ENCODE results near the gene ZNF431.
A peak's percentile ranks its signal among the peaks of the same experiment; 100 is the strongest.
"Not testable (repeated sequence)": the region's sequence is repeated elsewhere in the genome, so short reads cannot be mapped to it uniquely, and the experiment has no call there.

ZNF431 gene

DNA sequence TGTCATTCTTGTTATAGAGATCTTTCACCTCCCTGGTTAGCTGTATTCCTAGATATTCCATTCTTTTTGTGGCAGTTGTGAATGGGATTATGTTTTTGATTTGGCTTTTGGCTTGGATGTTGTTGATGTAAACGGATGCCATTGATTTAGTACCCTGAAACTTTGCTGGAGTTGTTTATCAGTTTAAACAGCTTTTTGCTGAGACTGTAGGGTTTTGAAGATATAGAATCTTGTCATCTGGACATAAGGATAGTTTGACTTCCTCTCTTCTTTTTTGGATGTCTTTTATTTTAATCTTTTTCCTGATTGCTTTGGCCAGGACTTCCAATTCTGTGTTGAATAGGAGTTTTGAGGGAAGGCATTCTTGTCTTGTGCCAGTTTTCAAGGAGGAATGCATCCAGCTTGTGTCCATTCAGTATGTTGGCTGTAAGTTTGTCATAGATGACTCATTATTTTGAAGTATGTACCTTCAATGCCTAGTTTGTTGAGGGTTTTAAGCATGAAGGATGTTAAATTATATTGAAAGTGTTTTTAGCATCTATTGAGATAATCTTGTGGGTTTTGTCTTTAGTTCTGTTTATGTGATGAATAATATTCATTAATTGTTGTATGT is 16.8 kb downstream of the ZNF431 start:
- peaks cover 6% of the 10 kb centered on the region for H3K36me3 Mint-ChIP-seq (ENCODE audit: insufficient read depth)
- peaks cover 21 to 50% of the 10 kb centered on the region in 2 donors for H3K4me1 Mint-ChIP-seq (ENCODE audit: low read depth in 2 of 2)
- DNase-seq (no peak), ATAC-seq (replicated peaks) (no peak)
- no peaks in the 10 kb centered on the region for H3K9me3 Mint-ChIP-seq
- H3K27ac Mint-ChIP-seq, result peak overlapping the region; percentile 57 to 67
- peak overlapping the region in 1 of 2 donors; percentile 41 for H3K4me3 Mint-ChIP-seq
- no peaks in the 10 kb centered on the region for H3K27me3 Mint-ChIP-seq

DNA sequence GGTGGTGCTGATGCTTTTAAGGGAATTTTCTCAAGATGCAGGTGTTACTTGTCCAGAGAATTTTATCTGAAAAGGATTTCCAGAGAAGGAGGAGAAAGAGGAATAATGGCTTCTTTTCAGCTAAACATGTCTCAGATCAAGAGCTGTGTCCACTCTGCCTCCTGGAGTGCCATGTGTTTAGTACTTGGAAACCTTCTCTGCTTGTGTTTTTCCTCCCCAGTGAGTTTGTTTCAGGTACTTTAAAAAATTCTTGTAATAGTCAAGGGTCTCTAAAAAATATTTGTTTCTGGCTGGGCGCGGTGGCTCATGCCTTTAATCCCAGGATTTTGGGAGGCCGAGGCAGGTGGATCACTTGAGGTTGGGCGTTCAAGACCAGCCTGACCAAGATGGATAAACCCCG is 22.7 kb downstream of the ZNF431 start:
- H3K9me3 Mint-ChIP-seq, result no peaks in the 10 kb centered on the region
- no peak for ATAC-seq (replicated peaks)
- no peak overlapping the region for H3K4me3 Mint-ChIP-seq
- no peak for DNase-seq
- peaks cover 36% of the 10 kb centered on the region for H3K36me3 Mint-ChIP-seq (ENCODE audit: insufficient read depth)
- H3K4me1 Mint-ChIP-seq (ENCODE audit: low read depth in 2 of 2), result peaks cover 5 to 17% of the 10 kb centered on the region in 2 donors
- H3K27ac Mint-ChIP-seq, result peak overlapping the region in 1 of 2 donors; percentile 53
- no peaks in the 10 kb centered on the region for H3K27me3 Mint-ChIP-seq

GRCh38 chr19:21166436-21166835 is 24.6 kb downstream of the ZNF431 start:
- Mint-ChIP-seq H3K4me1 (ENCODE audit: low read depth in 2 of 2) (peaks cover 5 to 6% of the 10 kb centered on the region in 2 donors), H3K27me3 (no peaks in the 10 kb centered on the region), H3K36me3 (ENCODE audit: insufficient read depth) (peaks cover 46% of the 10 kb centered on the region), H3K4me3 (no peak overlapping the region), H3K9me3 (no peaks in the 10 kb centered on the region), H3K27ac (no peak overlapping the region)
- no peak for DNase-seq
- ATAC-seq (replicated peaks), result no peak

GRCh38 chr19:21197590-21198295 is 55.9 kb downstream of the ZNF431 start:
- no peak for ATAC-seq (replicated peaks)
- Mint-ChIP-seq H3K27ac (no peak overlapping the region), H3K27me3 (peaks cover 0 to 2% of the 10 kb centered on the region in 2 donors), H3K4me1 (ENCODE audit: low read depth in 2 of 2) (no peaks in the 10 kb centered on the region), H3K36me3 (ENCODE audit: insufficient read depth) (no peaks in the 10 kb centered on the region), H3K4me3 (no peak overlapping the region), H3K9me3 (no peaks in the 10 kb centered on the region)
- no peak for DNase-seq

DNA sequence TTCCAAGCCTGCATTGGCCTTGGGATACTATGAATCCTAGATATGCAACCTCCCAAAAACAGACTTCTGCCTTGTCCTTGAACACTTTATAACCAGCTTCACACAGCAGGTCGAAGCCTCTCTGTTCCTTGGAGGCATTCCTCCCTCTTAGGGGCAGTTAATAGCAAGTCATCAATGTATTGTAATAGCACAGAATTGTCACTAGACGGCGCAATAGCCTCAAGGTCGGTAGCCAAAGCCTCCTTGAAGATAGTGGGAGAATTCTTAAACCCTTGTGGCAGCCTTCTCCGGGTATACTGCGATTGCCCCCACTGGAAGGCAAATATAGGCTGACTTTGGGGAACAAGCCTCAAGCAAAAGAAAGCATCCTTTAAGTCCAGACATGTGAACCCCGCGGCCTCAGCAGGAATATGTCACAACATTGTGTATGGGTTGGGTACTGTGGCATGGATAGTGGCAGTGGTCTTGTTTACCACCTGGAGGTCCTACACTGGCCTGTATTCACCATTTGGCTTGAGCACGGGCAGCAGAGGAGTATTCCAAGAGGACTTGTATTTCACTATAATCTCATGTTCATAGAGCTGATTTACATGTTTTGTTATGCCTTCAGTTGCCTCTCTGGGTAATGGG is 61.1 kb downstream of the ZNF431 start:
- Mint-ChIP-seq H3K4me1 (ENCODE audit: low read depth in 2 of 2) (no peaks in the 10 kb centered on the region), H3K27ac (no peak overlapping the region), H3K36me3 (ENCODE audit: insufficient read depth) (no peaks in the 10 kb centered on the region), H3K9me3 (no peaks in the 10 kb centered on the region), H3K27me3 (peaks cover 32 to 40% of the 10 kb centered on the region in 2 donors), H3K4me3 (no peak overlapping the region)
- DNase-seq, result peak; percentile 24 to 34 (median 27)
- no peak for ATAC-seq (replicated peaks)

GRCh38 chr19:21210037-21210621 is 68.3 kb downstream of the ZNF431 start:
- no peak overlapping the region for H3K4me3 Mint-ChIP-seq
- no peaks in the 10 kb centered on the region for H3K4me1 Mint-ChIP-seq (ENCODE audit: low read depth in 2 of 2)
- H3K27ac Mint-ChIP-seq, result no peak overlapping the region
- H3K36me3 Mint-ChIP-seq (ENCODE audit: insufficient read depth), result no peaks in the 10 kb centered on the region
- H3K9me3 Mint-ChIP-seq, result no peaks in the 10 kb centered on the region
- no peak for ATAC-seq (replicated peaks)
- H3K27me3 Mint-ChIP-seq, result peaks cover 19 to 26% of the 10 kb centered on the region in 2 donors
- DNase-seq, result no peak

DNA sequence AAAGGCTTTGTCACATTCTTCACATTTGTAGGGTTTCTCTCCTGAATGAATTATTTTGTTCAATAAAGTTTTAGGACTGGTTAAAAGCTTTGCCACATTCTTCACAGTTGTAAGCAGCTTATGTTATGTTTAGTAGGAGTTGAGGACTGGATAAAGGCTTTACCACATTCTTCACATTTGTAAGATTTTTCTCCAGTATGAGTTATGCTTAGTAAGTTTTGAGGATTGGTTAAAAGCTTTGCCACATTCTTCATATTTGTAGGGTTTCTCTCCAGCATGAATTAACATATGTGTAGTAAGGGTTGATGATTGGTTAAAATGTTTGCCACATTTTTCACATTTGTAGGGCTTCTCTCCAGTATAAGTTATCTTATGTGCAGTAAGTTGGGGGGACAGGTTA is 79.9 kb downstream of the ZNF431 start:
- ATAC-seq (replicated peaks) (no peak), DNase-seq (no peak)
- no peak overlapping the region for H3K4me3 Mint-ChIP-seq
- no peaks in the 10 kb centered on the region for H3K9me3 Mint-ChIP-seq
- H3K4me1 Mint-ChIP-seq (ENCODE audit: low read depth in 2 of 2), result no peaks in the 10 kb centered on the region
- H3K27me3 Mint-ChIP-seq, result peaks cover 17 to 22% of the 10 kb centered on the region in 2 donors
- H3K27ac Mint-ChIP-seq, result no peak overlapping the region
- H3K36me3 Mint-ChIP-seq (ENCODE audit: insufficient read depth), result no peaks in the 10 kb centered on the region

DNA sequence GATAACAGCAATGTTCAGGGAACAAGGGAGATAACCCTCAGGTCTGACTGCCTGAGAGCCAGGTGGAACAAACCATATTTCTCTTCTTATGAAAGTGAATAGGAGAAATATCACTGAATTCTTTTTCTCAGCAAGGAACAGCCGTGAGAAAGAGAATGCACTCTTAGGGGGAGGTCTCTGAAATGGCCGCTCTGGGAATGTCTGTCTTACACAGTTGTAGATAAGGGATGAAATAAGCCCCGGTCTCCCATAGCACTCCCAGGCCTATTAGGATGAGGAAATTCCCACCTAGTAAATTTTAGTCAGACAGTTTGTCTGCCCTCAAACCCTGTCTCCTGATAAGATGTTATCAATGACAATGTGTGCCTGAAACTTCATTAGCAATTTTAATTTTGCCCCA is 88.1 kb downstream of the ZNF431 start:
- not testable (repeated sequence) for H3K4me1 Mint-ChIP-seq (ENCODE audit: low read depth in 2 of 2); DNase-seq; ATAC-seq (replicated peaks); H3K4me3 Mint-ChIP-seq; H3K27ac Mint-ChIP-seq; H3K36me3 Mint-ChIP-seq (ENCODE audit: insufficient read depth)
- Mint-ChIP-seq H3K27me3 (peaks cover 9 to 17% of the 10 kb centered on the region in 2 donors), H3K9me3 (peaks cover 12 to 30% of the 10 kb centered on the region in 2 donors)

DNA sequence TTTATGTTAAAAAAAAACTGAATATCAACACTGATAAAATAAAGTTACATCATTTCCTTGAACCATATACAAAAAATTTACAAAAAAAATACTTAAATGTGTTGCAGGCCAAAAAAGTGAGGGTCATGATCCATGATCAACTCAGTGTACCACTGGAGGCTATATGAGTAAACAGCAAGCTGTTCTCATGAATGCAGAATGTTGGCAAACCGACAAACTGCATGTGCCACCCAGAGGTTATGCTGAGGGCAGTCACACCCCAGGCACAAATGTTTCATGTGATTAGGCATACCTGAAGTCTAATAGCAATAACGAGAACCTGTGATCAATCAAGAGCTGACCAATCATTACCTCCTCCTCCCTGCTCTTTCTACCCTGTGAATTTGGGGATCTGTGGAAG is 91.9 kb downstream of the ZNF431 start:
- DNase-seq (no peak), ATAC-seq (replicated peaks) (no peak)
- Mint-ChIP-seq H3K4me1 (ENCODE audit: low read depth in 2 of 2) (no peaks in the 10 kb centered on the region), H3K27me3 (peaks cover 19 to 27% of the 10 kb centered on the region in 2 donors), H3K27ac (no peak overlapping the region), H3K36me3 (ENCODE audit: insufficient read depth) (no peaks in the 10 kb centered on the region), H3K9me3 (peaks cover 8 to 25% of the 10 kb centered on the region in 2 donors), H3K4me3 (no peak overlapping the region)

DNA sequence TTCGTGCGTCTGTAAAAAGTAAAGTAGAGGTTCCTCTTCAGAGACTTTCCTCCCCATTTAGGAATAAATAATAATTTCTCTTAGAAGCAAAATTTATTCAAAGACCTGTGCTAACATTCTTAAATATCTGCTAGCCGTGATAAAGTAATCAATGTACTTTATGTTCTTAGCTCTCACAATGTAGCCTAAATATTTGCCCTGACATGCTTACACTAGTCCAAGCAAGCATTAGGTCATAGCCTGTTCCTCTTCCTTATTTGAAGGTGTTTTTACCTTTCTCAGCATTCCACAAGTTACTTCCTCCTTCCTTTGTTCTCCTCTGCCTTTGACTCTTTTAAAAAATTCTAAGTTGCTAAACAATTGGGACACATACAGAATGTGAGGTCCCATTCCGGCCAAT is 94.9 kb downstream of the ZNF431 start:
- not testable (repeated sequence) for H3K9me3 Mint-ChIP-seq; H3K4me1 Mint-ChIP-seq (ENCODE audit: low read depth in 2 of 2); H3K4me3 Mint-ChIP-seq; H3K27ac Mint-ChIP-seq; ATAC-seq (replicated peaks); DNase-seq; H3K36me3 Mint-ChIP-seq (ENCODE audit: insufficient read depth)
- peaks cover 15 to 23% of the 10 kb centered on the region in 2 donors for H3K27me3 Mint-ChIP-seq

- no peak for DNase-seq
- no peak for ATAC-seq (replicated peaks)
- Mint-ChIP-seq H3K27ac (no peak overlapping the region), H3K9me3 (no peaks in the 10 kb centered on the region), H3K4me3 (no peak overlapping the region), H3K27me3 (peaks cover 15 to 23% of the 10 kb centered on the region in 2 donors), H3K4me1 (ENCODE audit: low read depth in 2 of 2) (no peaks in the 10 kb centered on the region), H3K36me3 (ENCODE audit: insufficient read depth) (no peaks in the 10 kb centered on the region)
Measured at GRCh38 chr19:21238670-21239069, 96.8 kb downstream of the ZNF431 start.
